ENCODE results near the gene KCNN2. TPM values are rescaled to one million over a fixed set of nuclear protein-coding genes. Genes with fewer than 3 reads are reported as not detected.

The KCNN2 gene
- total and polyA plus RNA-seq, 2 experiments from 2014 or later = not detected

- 44 to 54% methylated on average over 6 of the region's 6 CpGs for WGBS, 2 experiments (ENCODE audit: low coverage in 1 of 2, low lambda C conversion rate in 2 of 2, missing lambda C conversion rate in 2 of 2)
- Histone ChIP-seq H3K9ac (no peak overlapping the region), H3F3A (ENCODE audit: insufficient read depth) (no peaks in the 10 kb centered on the region), H3K79me2 (ENCODE audit: insufficient read depth) (no peaks in the 10 kb centered on the region), H2AFZ (no peak overlapping the region), H4K20me1 (ENCODE audit: insufficient read depth) (no peaks in the 10 kb centered on the region), H3K4me1 (ENCODE audit: insufficient read depth) (no peaks in the 10 kb centered on the region), H3K27me3 (replicated peaks; ENCODE audit: insufficient read depth) (no peaks in the 10 kb centered on the region), H3K4me3 (no peak overlapping the region), H3K9me2 (ENCODE audit: insufficient read depth) (no peaks in the 10 kb centered on the region), H3K9me3 (ENCODE audit: low read depth) (no peaks in the 10 kb centered on the region), H3K36me3 (ENCODE audit: low read depth) (no peaks in the 10 kb centered on the region), H3K27ac (no peak overlapping the region), H3K4me2 (ENCODE audit: unreplicated experiment) (no peak overlapping the region)
- in situ Hi-C loops (cut with MboI) = no loop called here
- no peak for DNase-seq
- TF ChIP-seq EZH2phosphoT487 (IDR thresholded peaks at IDR 0.05; ENCODE audit: insufficient read depth, low read depth) (no peak), EZH2 (IDR thresholded peaks at IDR 0.05; ENCODE audit: insufficient read depth, poor library complexity, severe bottlenecking) (no peak)
These were observed 16.1 kb downstream of the KCNN2 start for GRCh38 chr5:114377946-114378345.

- 18 to 20% methylated on average over 5 of the region's 5 CpGs for WGBS, 2 experiments (ENCODE audit: low coverage in 1 of 2, low lambda C conversion rate in 2 of 2, missing lambda C conversion rate in 2 of 2)
- TF ChIP-seq EZH2phosphoT487 (IDR thresholded peaks at IDR 0.05; ENCODE audit: insufficient read depth, low read depth) = no peak
- no peak for TF ChIP-seq EZH2 (IDR thresholded peaks at IDR 0.05; ENCODE audit: insufficient read depth, poor library complexity, severe bottlenecking)
- Histone ChIP-seq H3K9ac (no peak overlapping the region), H3K27me3 (replicated peaks; ENCODE audit: insufficient read depth) (no peaks in the 10 kb centered on the region), H4K20me1 (ENCODE audit: insufficient read depth) (no peaks in the 10 kb centered on the region), H3K9me2 (ENCODE audit: insufficient read depth) (no peaks in the 10 kb centered on the region), H3K9me3 (ENCODE audit: low read depth) (no peaks in the 10 kb centered on the region), H3K4me3 (no peak overlapping the region), H3K4me1 (ENCODE audit: insufficient read depth) (no peaks in the 10 kb centered on the region), H3K36me3 (ENCODE audit: low read depth) (no peaks in the 10 kb centered on the region), H2AFZ (no peak overlapping the region), H3K4me2 (ENCODE audit: unreplicated experiment) (no peak overlapping the region), H3K27ac (no peak overlapping the region), H3K79me2 (ENCODE audit: insufficient read depth) (no peaks in the 10 kb centered on the region), H3F3A (ENCODE audit: insufficient read depth) (no peaks in the 10 kb centered on the region)
- in situ Hi-C loops (cut with MboI) = no loop called here
- DNase-seq = no peak
These were observed 18.9 kb downstream of the KCNN2 start for GRCh38 chr5:114380721-114381120.

GRCh38 chr5:114387433-114387832, 25.6 kb downstream of the KCNN2 start:
- TF ChIP-seq EZH2 (IDR thresholded peaks at IDR 0.05; ENCODE audit: insufficient read depth, poor library complexity, severe bottlenecking) = no peak
- TF ChIP-seq EZH2phosphoT487 (IDR thresholded peaks at IDR 0.05; ENCODE audit: insufficient read depth, low read depth) = no peak
- Histone ChIP-seq H3F3A (ENCODE audit: insufficient read depth) (no peaks in the 10 kb centered on the region), H3K27me3 (replicated peaks; ENCODE audit: insufficient read depth) (no peaks in the 10 kb centered on the region), H3K4me1 (ENCODE audit: insufficient read depth) (no peaks in the 10 kb centered on the region), H3K9ac (no peak overlapping the region), H3K79me2 (ENCODE audit: insufficient read depth) (no peaks in the 10 kb centered on the region), H3K36me3 (ENCODE audit: low read depth) (no peaks in the 10 kb centered on the region), H3K27ac (no peak overlapping the region), H3K9me2 (ENCODE audit: insufficient read depth) (no peaks in the 10 kb centered on the region), H3K4me3 (no peak overlapping the region), H3K4me2 (ENCODE audit: unreplicated experiment) (no peak overlapping the region), H4K20me1 (ENCODE audit: insufficient read depth) (no peaks in the 10 kb centered on the region), H3K9me3 (ENCODE audit: low read depth) (no peaks in the 10 kb centered on the region), H2AFZ (no peak overlapping the region)
- in situ Hi-C loops (cut with MboI) = no loop called here
- no peak for DNase-seq
- WGBS, 2 experiments (ENCODE audit: low coverage in 1 of 2, low lambda C conversion rate in 2 of 2, missing lambda C conversion rate in 2 of 2) = 4 to 6% methylated on average over 1 of the region's 1 CpG

GRCh38 chr5:114390431-114390830, 28.6 kb downstream of the KCNN2 start:
- Histone ChIP-seq H3K9ac (no peak overlapping the region), H4K20me1 (ENCODE audit: insufficient read depth) (no peaks in the 10 kb centered on the region), H3K4me3 (no peak overlapping the region), H3K79me2 (ENCODE audit: insufficient read depth) (no peaks in the 10 kb centered on the region), H3K9me3 (ENCODE audit: low read depth) (no peaks in the 10 kb centered on the region), H3K27me3 (replicated peaks; ENCODE audit: insufficient read depth) (no peaks in the 10 kb centered on the region), H2AFZ (no peak overlapping the region), H3K4me1 (ENCODE audit: insufficient read depth) (no peaks in the 10 kb centered on the region), H3K4me2 (ENCODE audit: unreplicated experiment) (no peak overlapping the region), H3K9me2 (ENCODE audit: insufficient read depth) (no peaks in the 10 kb centered on the region), H3K36me3 (ENCODE audit: low read depth) (no peaks in the 10 kb centered on the region), H3F3A (ENCODE audit: insufficient read depth) (no peaks in the 10 kb centered on the region), H3K27ac (no peak overlapping the region)
- 14 to 20% methylated on average over 1 of the region's 1 CpG for WGBS, 2 experiments (ENCODE audit: low coverage in 1 of 2, low lambda C conversion rate in 2 of 2, missing lambda C conversion rate in 2 of 2)
- no peak for DNase-seq
- in situ Hi-C loops (cut with MboI) = no loop called here
- TF ChIP-seq EZH2 (IDR thresholded peaks at IDR 0.05; ENCODE audit: insufficient read depth, poor library complexity, severe bottlenecking) (no peak), EZH2phosphoT487 (IDR thresholded peaks at IDR 0.05; ENCODE audit: insufficient read depth, low read depth) (no peak)

GRCh38 chr5:114391321-114391720, 29.5 kb downstream of the KCNN2 start:
- Histone ChIP-seq H3K4me3 (no peak overlapping the region), H3K4me1 (ENCODE audit: insufficient read depth) (no peaks in the 10 kb centered on the region), H3K9me2 (ENCODE audit: insufficient read depth) (no peaks in the 10 kb centered on the region), H3K9ac (no peak overlapping the region), H3K9me3 (ENCODE audit: low read depth) (no peaks in the 10 kb centered on the region), H3F3A (ENCODE audit: insufficient read depth) (no peaks in the 10 kb centered on the region), H2AFZ (no peak overlapping the region), H3K4me2 (ENCODE audit: unreplicated experiment) (no peak overlapping the region), H3K79me2 (ENCODE audit: insufficient read depth) (no peaks in the 10 kb centered on the region), H3K27me3 (replicated peaks; ENCODE audit: insufficient read depth) (no peaks in the 10 kb centered on the region), H3K36me3 (ENCODE audit: low read depth) (no peaks in the 10 kb centered on the region), H4K20me1 (ENCODE audit: insufficient read depth) (no peaks in the 10 kb centered on the region), H3K27ac (no peak overlapping the region)
- in situ Hi-C loops (cut with MboI) = no loop called here
- WGBS, 2 experiments (ENCODE audit: low coverage in 1 of 2, low lambda C conversion rate in 2 of 2, missing lambda C conversion rate in 2 of 2) = 0 to 3% methylated on average over 1 of the region's 1 CpG
- no peak for DNase-seq
- no peak for TF ChIP-seq EZH2phosphoT487 (IDR thresholded peaks at IDR 0.05; ENCODE audit: insufficient read depth, low read depth)
- TF ChIP-seq EZH2 (IDR thresholded peaks at IDR 0.05; ENCODE audit: insufficient read depth, poor library complexity, severe bottlenecking) = no peak

All from GM23248 (cell line).